Measurements from ENCODE around the gene ACTR3C. TPM values are rescaled to one million over a fixed set of nuclear protein-coding genes. Genes with fewer than 3 reads are reported as not detected.

The ACTR3C gene
- total RNA-seq, 2 experiments from 2014 or later, result not detected

DNA sequence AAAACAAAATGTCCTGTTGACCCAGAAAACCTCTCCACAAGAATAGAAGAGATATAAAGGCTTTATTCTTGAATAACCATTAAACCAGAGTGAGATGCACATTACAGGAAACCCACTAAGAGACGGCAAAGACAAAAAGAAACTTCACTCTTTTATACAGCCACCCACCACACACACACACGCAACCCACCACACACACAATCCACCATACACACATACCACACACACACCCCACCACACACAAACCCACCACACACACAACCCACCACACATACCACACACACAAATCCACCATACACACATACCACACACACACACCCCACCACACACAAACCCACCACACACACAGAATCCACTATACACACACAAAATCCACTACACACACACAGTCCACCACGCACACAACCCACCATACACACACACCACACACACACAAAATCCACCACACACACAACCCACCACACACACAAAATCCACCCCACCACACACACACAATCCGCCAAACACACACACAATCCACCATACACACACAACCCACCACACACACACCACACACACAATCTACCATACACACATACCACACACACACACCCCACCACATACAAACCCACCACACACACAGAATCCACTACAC is 35.8 kb upstream of the ACTR3C start:
- Histone ChIP-seq H2AFZ (ENCODE audit: low read length) (no peak overlapping the region), H3K27ac (ENCODE audit: low read depth, low read length, poor library complexity, severe bottlenecking) (no peak overlapping the region), H3K79me2 (ENCODE audit: insufficient read depth, low read depth, low read length) (no peaks in the 10 kb centered on the region), H3K36me3 (ENCODE audit: insufficient read depth, low read length) (no peaks in the 10 kb centered on the region), H3K4me2 (ENCODE audit: low read length) (no peak overlapping the region), H3K4me3 (ENCODE audit: low read depth, low read length, poor library complexity, severe bottlenecking) (no peak overlapping the region), H3K9me2 (ENCODE audit: insufficient read depth, low read length) (no peaks in the 10 kb centered on the region), H4K20me1 (ENCODE audit: insufficient read depth, low read length) (no peaks in the 10 kb centered on the region), H3K4me1 (ENCODE audit: insufficient read depth, low read length, poor library complexity, severe bottlenecking) (peaks cover 28% of the 10 kb centered on the region), H3K9me3 (ENCODE audit: low read length) (no peaks in the 10 kb centered on the region)
- POLR2A ChIA-PET, result interaction anchor here (0.7 to 0.9 kb wide), 2 partner anchors 11 to 519 kb away, joined by 3 to 4 read pairs; no protein-coding TSS in a partner anchor
- TF ChIP-seq CTCF (conservative IDR thresholded peaks at IDR 0.05; ENCODE audit: low read length) (no peak), EZH2phosphoT487 (IDR thresholded peaks at IDR 0.05; ENCODE audit: borderline replicate concordance, low read depth, low read length) (no peak)
- DNase-seq (ENCODE audit: low spot score), result no peak
- CTCF ChIA-PET (ENCODE audit: unreplicated experiment), result no interaction called here
- BruUV-seq (replicated peaks), result no TSS peak
- intact Hi-C loops (cut with micrococcal nuclease; ENCODE audit: unreplicated experiment), result no loop called here

DNA sequence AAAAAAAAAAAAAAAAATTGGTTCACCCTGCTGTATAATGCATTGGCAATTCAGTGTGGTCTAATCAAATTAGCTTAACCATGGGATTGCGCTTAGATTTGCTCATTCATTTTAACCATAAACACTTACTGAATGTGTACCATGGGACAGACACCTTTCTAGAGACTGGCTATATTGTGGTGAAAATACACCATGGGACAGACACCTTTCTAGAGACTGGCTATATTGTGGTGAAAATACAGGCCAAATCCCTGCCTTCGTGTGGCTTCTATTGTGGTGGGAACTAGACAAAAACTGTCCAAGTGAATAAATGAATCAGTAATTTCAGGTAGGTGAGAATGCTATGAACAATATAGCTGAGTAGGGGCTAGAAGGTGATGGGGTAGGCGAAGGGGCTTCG is 35.1 kb upstream of the ACTR3C start:
- intact Hi-C loops (cut with micrococcal nuclease; ENCODE audit: unreplicated experiment), result no loop called here
- Histone ChIP-seq H3K27ac (ENCODE audit: low read depth, low read length, poor library complexity, severe bottlenecking) (no peak overlapping the region), H3K4me2 (ENCODE audit: low read length) (no peak overlapping the region), H3K4me1 (ENCODE audit: insufficient read depth, low read length, poor library complexity, severe bottlenecking) (peaks cover 21% of the 10 kb centered on the region), H3K79me2 (ENCODE audit: insufficient read depth, low read depth, low read length) (no peaks in the 10 kb centered on the region), H2AFZ (ENCODE audit: low read length) (no peak overlapping the region), H4K20me1 (ENCODE audit: insufficient read depth, low read length) (no peaks in the 10 kb centered on the region), H3K9me3 (ENCODE audit: low read length) (no peaks in the 10 kb centered on the region), H3K4me3 (ENCODE audit: low read depth, low read length, poor library complexity, severe bottlenecking) (no peak overlapping the region), H3K9me2 (ENCODE audit: insufficient read depth, low read length) (no peaks in the 10 kb centered on the region), H3K36me3 (ENCODE audit: insufficient read depth, low read length) (no peaks in the 10 kb centered on the region)
- ChIA-PET CTCF (ENCODE audit: unreplicated experiment) (no interaction called here), POLR2A (interaction anchor here (0.7 to 1.0 kb wide), 3 partner anchors 12 to 519 kb away, joined by 3 to 4 read pairs (median 3); no protein-coding TSS in a partner anchor)
- no TSS peak for BruUV-seq (replicated peaks)
- TF ChIP-seq EZH2phosphoT487 (IDR thresholded peaks at IDR 0.05; ENCODE audit: borderline replicate concordance, low read depth, low read length) (no peak), CTCF (conservative IDR thresholded peaks at IDR 0.05; ENCODE audit: low read length) (no peak)
- DNase-seq (ENCODE audit: low spot score), result no peak

DNA sequence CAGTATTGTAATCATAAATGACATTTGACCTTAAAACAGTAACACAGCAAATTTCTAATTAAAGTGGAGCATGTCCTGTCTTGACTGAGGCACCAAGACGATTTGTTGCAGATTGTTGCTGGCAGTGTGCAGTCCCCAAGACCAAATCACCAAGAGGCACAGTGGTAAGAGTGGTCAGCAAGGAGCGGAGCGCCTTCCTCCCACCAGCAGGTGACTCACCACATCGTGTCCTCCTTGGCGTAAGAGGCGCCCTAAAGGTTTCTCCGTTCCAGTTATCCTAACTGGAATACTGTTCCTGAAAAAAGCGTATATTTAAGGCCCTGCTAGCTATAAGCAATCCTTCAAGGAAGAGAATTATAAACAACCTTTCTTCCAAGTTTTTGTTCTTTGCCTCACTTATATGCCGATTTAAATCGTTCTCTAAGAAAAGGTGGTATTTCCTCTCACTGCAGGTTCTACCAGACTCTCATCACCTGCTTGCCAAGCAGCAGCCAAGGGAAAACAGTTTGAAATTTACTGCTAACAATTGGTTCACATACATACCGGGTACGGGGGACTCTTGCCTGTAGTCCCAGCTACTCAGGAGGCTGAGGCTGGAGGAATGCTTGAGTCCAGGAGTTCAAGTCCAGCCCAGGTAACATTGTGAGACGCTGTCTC is 34.6 kb upstream of the ACTR3C start:
- BruUV-seq (replicated peaks), result no TSS peak
- POLR2A ChIA-PET, result interaction anchor here (0.7 to 1.0 kb wide), 3 partner anchors 9 to 520 kb away, joined by 3 read pairs; no protein-coding TSS in a partner anchor
- Histone ChIP-seq H3K9me3 (ENCODE audit: low read length) (no peaks in the 10 kb centered on the region), H3K4me2 (ENCODE audit: low read length) (peak overlapping the region; percentile 35; the same call in 1 of the 2 replicates), H3K36me3 (ENCODE audit: insufficient read depth, low read length) (no peaks in the 10 kb centered on the region), H3K4me1 (ENCODE audit: insufficient read depth, low read length, poor library complexity, severe bottlenecking) (peaks cover 20% of the 10 kb centered on the region), H3K79me2 (ENCODE audit: insufficient read depth, low read depth, low read length) (no peaks in the 10 kb centered on the region), H2AFZ (ENCODE audit: low read length) (peak overlapping the region; percentile 33; the same call in 1 of the 2 replicates), H3K27ac (ENCODE audit: low read depth, low read length, poor library complexity, severe bottlenecking) (no peak overlapping the region), H3K4me3 (ENCODE audit: low read depth, low read length, poor library complexity, severe bottlenecking) (no peak overlapping the region), H4K20me1 (ENCODE audit: insufficient read depth, low read length) (no peaks in the 10 kb centered on the region), H3K9me2 (ENCODE audit: insufficient read depth, low read length) (no peaks in the 10 kb centered on the region)
- DNase-seq (ENCODE audit: low spot score), result no peak
- TF ChIP-seq CTCF (conservative IDR thresholded peaks at IDR 0.05; ENCODE audit: low read length) (0 out of 2 replicates have a peak, but pooled peaks have one; percentile 11), EZH2phosphoT487 (IDR thresholded peaks at IDR 0.05; ENCODE audit: borderline replicate concordance, low read depth, low read length) (no peak)
- CTCF ChIA-PET (ENCODE audit: unreplicated experiment), result no interaction called here
- intact Hi-C loops (cut with micrococcal nuclease; ENCODE audit: unreplicated experiment), result no loop called here
